Thyroid gland (tissue), 4 donors: ENCODE measurements around the gene SYF2. TPM values are rescaled to one million over a fixed set of nuclear protein-coding genes. Genes with fewer than 3 reads are reported as not detected.
"Not testable (repeated sequence)": the region's sequence is repeated elsewhere in the genome, so short reads cannot be mapped to it uniquely, and the experiment has no call there.

Experiments
- DNase-seq, 2 donors: peaks; one replicate each; pipeline ENCODE4 v3.0.0-alpha.2; 2019
- H3K27ac ChIP-seq, 3 donors: fragments of 200-600 bp; sonication (generic); 1 replicate in 2 of 3; 2 replicates in 1 of 3; pipeline ENCODE4 v1.5.1; 2016 to 2019; ENCODE audit warnings: mild to moderate bottlenecking in 1 of 3, moderate library complexity in 1 of 3
- H3K27me3 ChIP-seq: fragments of 200-600 bp; sonication (generic); one replicate; pipeline ENCODE4 v1.5.1; 2019
- H3K36me3 ChIP-seq, 2 donors: fragments of 200-600 bp; sonication (generic); one replicate each; pipeline ENCODE4 v1.5.1; 2016 to 2019
- H3K4me1 ChIP-seq, 2 donors: fragments of 200-600 bp; sonication (generic); one replicate each; pipeline ENCODE4 v1.5.1; 2017 to 2019
- H3K4me3 ChIP-seq, 3 donors: fragments of 200-600 bp; sonication (generic); replicated peaks in 1 of 3; 1 replicate in 2 of 3; 2 replicates in 1 of 3; pipeline ENCODE4 v1.5.1; 2016; ENCODE audit warnings: mild to moderate bottlenecking in 1 of 3
- H3K9me3 ChIP-seq: fragments of 200-600 bp; sonication (generic); one replicate; pipeline ENCODE4 v1.5.1; 2017
- CTCF ChIP-seq, 6 experiments: fragments of 200-600 bp in 3 of 6; fragments of 450-650 bp in 3 of 6; sonication (generic) in 3 of 6; IDR thresholded peaks; one replicate each; pipeline ENCODE4 v1.5.1; 2016 to 2019; ENCODE audit warnings: antibody characterized with exemption in 6 of 6, mild to moderate bottlenecking in 2 of 6, inconsistent platforms in 1 of 6, moderate library complexity in 1 of 6
- POLR2A ChIP-seq, 2 donors: fragments of 450-650 bp; IDR thresholded peaks; one replicate each; pipeline ENCODE4 v1.6.1; 2017; ENCODE audit warnings: antibody characterized with exemption in 2 of 2, mild to moderate bottlenecking in 2 of 2, moderate library complexity in 1 of 2
- WGBS, 2 donors: methylation state at CpG; one replicate each; pipeline ENCODE4 v1.1.5; 2017; 5-methylcytosine and 5-hydroxymethylcytosine counted together
- intact Hi-C: fragments of 100-400 bp; cut with DNase I; formaldehyde crosslinking; loops from one replicate; pipeline ENCODE4 v1.15.1; 2023
- total RNA-seq, 4 donors: library from RNA; depleted of rRNA; stranded (reverse); fragments of >200 nt; gene quantifications; one replicate each; pipeline ENCODE4 v1.2.3, GENCODE V29; 2016

The SYF2 gene
- 10 to 100 TPM; 41.1 to 94.9 (median 57.9) TPM for total RNA-seq

GRCh38 chr1:25232027-25232865 is at the start of gene SYF2:
Gene SYF2, minus strand, starts transcription at chr1:25232502. Its CDS starts 35 bp downstream, at chr1:25232467.
- Histone ChIP-seq H3K36me3 (peaks cover 20 to 23% of the 10 kb centered on the region in 2 donors), H3K4me3 (peak within 1 kb of the TSS; percentile 77 to 91 (median 81)), H3K27me3 (no peaks in the 10 kb centered on the region), H3K4me1 (peaks cover 31% of the 10 kb centered on the region in 2 donors), H3K9me3 (no peaks in the 10 kb centered on the region), H3K27ac (peak within 1 kb of the TSS; percentile 92 to 96 (median 92))
- TF ChIP-seq POLR2A (IDR thresholded peaks at IDR 0.05): peak; percentile 17 to 65
- peak in 1 of 6 experiments; percentile 1 for TF ChIP-seq CTCF (IDR thresholded peaks at IDR 0.05)
- intact Hi-C loops: loop anchor here (10.0 kb wide), 1 partner anchor 583 kb away; the partner anchor contains the start of gene MTFR1L
- peak; percentile 91 to 93 for DNase-seq
- WGBS, 2 donors: 0 to 1% methylated on average over 33 to 44 of the region's 54 CpGs

GRCh38 chr1:25279693-25280111 is 47.4 kb upstream of the SYF2 start:
- intact Hi-C loops, H3K36me3 ChIP-seq, H3K27me3 ChIP-seq, H3K9me3 ChIP-seq, H3K27ac ChIP-seq, DNase-seq, H3K4me3 ChIP-seq, H3K4me1 ChIP-seq: not testable (repeated sequence)
- 74 to 84% methylated on average over 4 to 5 of the region's 5 CpGs for WGBS, 2 donors

- H3K4me3 ChIP-seq, H3K9me3 ChIP-seq, H3K4me1 ChIP-seq, DNase-seq, intact Hi-C loops, H3K27me3 ChIP-seq, H3K27ac ChIP-seq, H3K36me3 ChIP-seq: not testable (repeated sequence)
- WGBS, 2 donors: 58 to 60% methylated on average over 2 to 4 of the region's 8 CpGs
These were observed 46.5 kb upstream of the SYF2 start for GRCh38 chr1:25278790-25279189.

- H3K4me3 ChIP-seq, H3K9me3 ChIP-seq, H3K27ac ChIP-seq, H3K27me3 ChIP-seq, DNase-seq, H3K36me3 ChIP-seq, H3K4me1 ChIP-seq, intact Hi-C loops: not testable (repeated sequence)
- WGBS, 2 donors: 75 to 100% methylated on average over 1 to 2 of the region's 2 CpGs
These were observed 46.1 kb upstream of the SYF2 start for GRCh38 chr1:25278358-25278757.

- H3K4me1 ChIP-seq, H3K9me3 ChIP-seq, H3K27ac ChIP-seq, intact Hi-C loops, H3K27me3 ChIP-seq, DNase-seq, H3K4me3 ChIP-seq, H3K36me3 ChIP-seq: not testable (repeated sequence)
- 75% methylated on average over 1 of the region's 1 CpG; no CpG with 5 or more reads in 1 of the 2 donors for WGBS, 2 donors
These were observed 45.0 kb upstream of the SYF2 start for GRCh38 chr1:25277295-25277694.

GRCh38 chr1:25275648-25276047 is 43.3 kb upstream of the SYF2 start:
- DNase-seq, intact Hi-C loops, H3K9me3 ChIP-seq: not testable (repeated sequence)

GRCh38 chr1:25272238-25272637 is 39.9 kb upstream of the SYF2 start, which contains the start of gene RHD:
Gene RHD, plus strand, starts transcription at chr1:25272509. Its CDS starts 39 bp downstream, at chr1:25272548.
- H3K4me1 ChIP-seq, H3K4me3 ChIP-seq, H3K36me3 ChIP-seq, intact Hi-C loops, DNase-seq, H3K27ac ChIP-seq, H3K9me3 ChIP-seq, H3K27me3 ChIP-seq: not testable (repeated sequence)
- 72 to 87% methylated on average over 8 of the region's 8 CpGs for WGBS, 2 donors

More at GRCh38 chr1:25275648-25276047, 43.3 kb upstream of the SYF2 start:
- not testable (repeated sequence) for H3K36me3 ChIP-seq, H3K4me3 ChIP-seq, H3K27me3 ChIP-seq, H3K27ac ChIP-seq, H3K4me1 ChIP-seq
- 85 to 89% methylated on average over 4 of the region's 4 CpGs for WGBS, 2 donors

GRCh38 chr1:25268143-25268760 is 36.0 kb upstream of the SYF2 start:
- peak overlapping the region in 1 of 3 donors; percentile 69 for H3K27ac ChIP-seq
- DNase-seq, H3K36me3 ChIP-seq, H3K4me3 ChIP-seq, intact Hi-C loops, H3K9me3 ChIP-seq, H3K27me3 ChIP-seq, H3K4me1 ChIP-seq: not testable (repeated sequence)
- WGBS, 2 donors: 40 to 43% methylated on average over 14 of the region's 14 CpGs
